Fibroblast of pulmonary artery (primary cell): ENCODE data around the gene CDH3.
A peak's percentile ranks its signal among the peaks of the same experiment; 100 is the strongest.

Experiments
- DNase-seq: peaks from one replicate; pipeline ENCODE4 v3.0.0-alpha.2; 2010; ENCODE audit warnings: low read depth
- H3K4me3 ChIP-seq: replicated peaks from 2 replicates; pipeline ENCODE4 v1.5.1; 2011; ENCODE audit warnings: low read depth, mild to moderate bottlenecking, control low read depth, low read length, moderate library complexity
- TF ChIP-seq, protein P1 (sequence below): IDR thresholded peaks from 2 replicates; pipeline ENCODE4 v1.5.1; 2011; ENCODE audit warnings: mild to moderate bottlenecking, control low read depth, low read length, inconsistent platforms; ENCODE audit errors: missing control alignments

CDH3 gene

DNA sequence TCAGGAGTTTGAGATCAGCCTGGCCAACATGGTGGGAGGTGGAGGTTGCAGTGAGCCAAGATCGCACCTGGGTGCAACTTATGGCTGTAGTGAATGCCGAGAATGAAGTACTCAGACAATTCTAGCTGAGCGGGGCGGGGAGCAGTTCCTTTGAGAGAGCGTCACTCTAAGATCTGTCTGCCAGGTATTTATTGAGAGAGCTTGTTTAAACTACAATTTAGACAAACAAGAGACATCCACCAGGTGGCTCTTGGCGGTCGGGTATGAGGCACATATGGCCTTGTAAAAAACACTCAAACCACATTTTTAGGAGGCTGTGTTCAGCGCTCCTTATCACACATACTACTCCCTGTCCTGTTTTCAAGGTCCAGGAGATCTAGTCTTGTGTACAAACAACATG, 51.4 kb downstream of the CDH3 start:
- DNase-seq, result no peak
- H3K4me3 ChIP-seq, result no peak overlapping the region
- TF ChIP-seq, protein P1, sequence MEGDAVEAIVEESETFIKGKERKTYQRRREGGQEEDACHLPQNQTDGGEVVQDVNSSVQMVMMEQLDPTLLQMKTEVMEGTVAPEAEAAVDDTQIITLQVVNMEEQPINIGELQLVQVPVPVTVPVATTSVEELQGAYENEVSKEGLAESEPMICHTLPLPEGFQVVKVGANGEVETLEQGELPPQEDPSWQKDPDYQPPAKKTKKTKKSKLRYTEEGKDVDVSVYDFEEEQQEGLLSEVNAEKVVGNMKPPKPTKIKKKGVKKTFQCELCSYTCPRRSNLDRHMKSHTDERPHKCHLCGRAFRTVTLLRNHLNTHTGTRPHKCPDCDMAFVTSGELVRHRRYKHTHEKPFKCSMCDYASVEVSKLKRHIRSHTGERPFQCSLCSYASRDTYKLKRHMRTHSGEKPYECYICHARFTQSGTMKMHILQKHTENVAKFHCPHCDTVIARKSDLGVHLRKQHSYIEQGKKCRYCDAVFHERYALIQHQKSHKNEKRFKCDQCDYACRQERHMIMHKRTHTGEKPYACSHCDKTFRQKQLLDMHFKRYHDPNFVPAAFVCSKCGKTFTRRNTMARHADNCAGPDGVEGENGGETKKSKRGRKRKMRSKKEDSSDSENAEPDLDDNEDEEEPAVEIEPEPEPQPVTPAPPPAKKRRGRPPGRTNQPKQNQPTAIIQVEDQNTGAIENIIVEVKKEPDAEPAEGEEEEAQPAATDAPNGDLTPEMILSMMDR, result no peak

DNA sequence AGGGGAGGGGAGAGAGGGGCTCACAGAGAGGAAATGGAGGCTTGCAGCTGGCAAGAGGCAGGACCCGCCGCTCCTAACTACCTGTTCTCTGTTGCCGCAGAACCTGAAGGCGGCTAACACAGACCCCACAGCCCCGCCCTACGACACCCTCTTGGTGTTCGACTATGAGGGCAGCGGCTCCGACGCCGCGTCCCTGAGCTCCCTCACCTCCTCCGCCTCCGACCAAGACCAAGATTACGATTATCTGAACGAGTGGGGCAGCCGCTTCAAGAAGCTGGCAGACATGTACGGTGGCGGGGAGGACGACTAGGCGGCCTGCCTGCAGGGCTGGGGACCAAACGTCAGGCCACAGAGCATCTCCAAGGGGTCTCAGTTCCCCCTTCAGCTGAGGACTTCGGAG, 53.0 kb downstream of the CDH3 start:
- DNase-seq, result no peak
- no peak overlapping the region for H3K4me3 ChIP-seq
- TF ChIP-seq, protein P1, result no peak

DNA sequence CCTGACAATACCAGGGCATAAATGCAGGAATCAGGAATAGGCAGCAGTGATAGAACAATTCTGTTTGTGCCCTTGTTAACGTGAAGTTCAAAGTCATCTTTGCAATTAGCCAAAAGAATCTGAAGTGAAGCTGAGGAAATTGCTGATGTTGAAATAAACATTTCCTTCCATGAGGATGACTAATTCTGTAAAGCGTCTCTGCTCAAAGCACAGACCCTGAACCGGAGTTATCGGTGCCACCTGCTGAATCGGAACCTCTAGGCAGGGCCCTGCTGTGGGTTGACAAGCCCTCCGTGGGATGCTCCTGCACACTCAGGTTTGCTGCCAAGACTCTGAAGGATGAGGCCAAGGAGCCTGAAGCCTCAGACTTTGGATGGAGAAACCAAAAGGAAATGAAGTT, 55.0 kb downstream of the CDH3 start:
- peak; percentile 25 for DNase-seq
- TF ChIP-seq, protein P1, result no peak
- H3K4me3 ChIP-seq, result no peak overlapping the region

DNA sequence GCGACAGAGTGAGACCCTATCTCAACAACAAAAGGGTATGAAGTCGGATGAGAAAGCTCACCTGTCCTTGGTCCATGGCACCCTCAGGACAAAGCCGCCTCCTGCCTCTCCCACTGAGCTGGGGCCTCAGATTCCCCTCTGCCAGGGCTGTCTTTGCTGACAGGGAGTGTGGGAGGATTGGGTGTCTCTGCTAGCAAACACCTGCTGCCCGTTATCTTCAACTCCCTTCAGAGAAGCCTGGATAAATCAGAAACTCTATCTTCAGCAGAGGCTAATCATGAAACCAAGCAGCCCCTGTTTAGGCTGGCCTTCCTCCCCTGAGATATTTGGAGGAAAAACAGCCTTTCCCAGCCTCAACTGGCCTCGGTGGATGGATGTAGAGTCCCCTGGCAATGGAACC, 55.7 kb downstream of the CDH3 start:
- TF ChIP-seq, protein P1, result no peak
- no peak for DNase-seq
- no peak overlapping the region for H3K4me3 ChIP-seq

DNA sequence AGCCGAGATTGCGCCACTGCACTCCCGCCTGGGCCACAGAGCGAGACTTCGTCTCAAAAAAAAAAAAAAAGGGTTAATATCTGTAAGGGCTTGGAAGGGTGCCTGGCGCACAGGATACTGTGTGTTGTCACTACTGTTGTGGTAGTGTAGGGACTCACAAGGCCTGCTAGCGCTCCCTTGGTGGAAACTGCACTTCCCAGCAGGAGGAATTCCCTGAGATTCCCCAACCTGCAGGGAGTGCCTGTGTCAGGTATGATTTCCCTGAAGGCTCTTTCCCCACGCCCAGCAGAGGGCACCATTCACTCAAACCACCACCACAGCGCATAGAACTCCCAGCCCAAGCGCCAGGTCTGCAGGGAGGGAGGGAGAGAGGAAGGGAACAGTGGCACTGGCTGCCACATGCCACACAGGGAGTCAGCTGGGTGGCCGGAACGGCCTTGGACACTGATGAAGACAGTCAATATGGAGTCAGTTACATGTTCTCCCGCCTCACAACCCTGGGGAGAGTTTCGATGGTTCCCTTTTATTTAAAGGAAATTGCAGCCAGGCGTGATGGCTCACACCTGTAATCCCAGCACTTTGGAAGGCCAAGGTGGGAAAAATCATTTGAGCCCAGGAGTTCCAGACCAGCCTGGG, 59.2 kb downstream of the CDH3 start:
- peak; percentile 66 for DNase-seq
- TF ChIP-seq, protein P1, result peak; percentile 86
- H3K4me3 ChIP-seq, result no peak overlapping the region

DNA sequence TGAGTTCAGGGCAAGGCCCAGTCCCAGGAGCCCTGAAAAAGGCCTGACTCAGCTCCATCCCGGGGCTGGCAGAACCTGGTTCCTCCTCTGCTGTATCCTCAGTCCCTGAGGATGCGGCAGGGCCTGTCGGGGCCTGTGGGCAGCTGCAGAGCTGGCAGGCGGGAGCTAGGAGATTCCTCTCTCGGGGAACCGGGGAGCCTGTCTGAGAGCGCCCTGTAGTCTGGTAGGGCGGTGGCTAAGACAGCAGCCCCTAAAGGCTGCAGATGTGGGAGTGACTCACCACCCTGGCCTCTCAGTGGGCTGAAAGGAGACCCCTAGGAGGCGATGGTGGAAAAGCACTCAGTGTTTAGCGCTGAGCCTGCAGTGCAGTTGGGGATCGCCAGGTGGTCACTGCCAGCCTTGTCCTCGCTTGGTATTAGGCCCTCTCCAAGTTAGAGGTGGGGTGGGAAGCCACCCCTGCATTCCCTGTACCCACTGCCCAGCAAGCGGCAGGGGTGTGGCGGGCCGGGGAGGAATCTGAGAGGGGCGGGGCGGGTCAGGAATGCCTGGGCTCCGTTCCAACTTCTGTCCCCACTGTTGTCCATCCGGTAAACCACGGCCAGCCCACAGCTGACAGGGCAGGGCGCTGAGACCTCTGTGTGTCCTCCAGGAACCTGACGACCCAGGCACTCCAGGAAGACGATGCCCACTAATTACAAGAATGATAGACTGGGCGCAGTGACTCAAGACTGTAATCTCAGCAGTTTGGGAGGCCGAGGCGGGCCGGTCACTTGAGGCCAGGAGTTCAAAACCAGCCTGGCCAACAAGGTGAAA, 62.4 kb downstream of the CDH3 start:
- H3K4me3 ChIP-seq, result no peak overlapping the region
- DNase-seq, result peak; percentile 13
- TF ChIP-seq, protein P1, result peak; percentile 4
